ENCODE measurements around the gene MZT2B.
"Not testable (repeated sequence)": the region's sequence is repeated elsewhere in the genome, so short reads cannot be mapped to it uniquely, and the experiment has no call there.

MZT2B gene

DNA sequence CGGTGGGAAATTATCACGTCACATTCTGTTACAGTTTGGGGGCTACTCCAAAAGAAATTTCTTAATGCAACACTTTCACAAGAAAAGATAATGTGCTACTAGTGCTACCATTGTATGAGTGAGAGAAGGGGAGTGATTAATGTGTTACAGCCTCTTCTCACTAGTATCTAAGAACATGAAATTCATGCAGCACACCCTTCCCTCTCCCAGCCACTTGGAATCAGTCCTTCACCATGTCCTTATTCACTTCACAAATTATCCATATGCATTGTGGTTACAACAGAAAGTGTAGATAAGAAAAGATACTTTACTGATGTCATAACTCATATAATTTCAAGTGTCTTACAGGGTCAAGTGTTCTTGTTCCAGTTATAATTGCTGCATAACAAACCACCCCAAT is 37.1 kb downstream of the MZT2B start:
- DNase-seq (ENCODE audit: low spot score): not testable (repeated sequence)

- not testable (repeated sequence) for DNase-seq (ENCODE audit: low spot score)
Measured at GRCh38 chr2:130220505-130220904, 38.4 kb downstream of the MZT2B start.

GRCh38 chr2:130222523-130222922 is 40.5 kb downstream of the MZT2B start:
- DNase-seq (ENCODE audit: low spot score): not testable (repeated sequence)

GRCh38 chr2:130228005-130228404 is 45.9 kb downstream of the MZT2B start:
- DNase-seq (ENCODE audit: low spot score): not testable (repeated sequence)

- not testable (repeated sequence) for DNase-seq (ENCODE audit: low spot score)
Measured at GRCh38 chr2:130228467-130229160, 46.6 kb downstream of the MZT2B start.

DNA sequence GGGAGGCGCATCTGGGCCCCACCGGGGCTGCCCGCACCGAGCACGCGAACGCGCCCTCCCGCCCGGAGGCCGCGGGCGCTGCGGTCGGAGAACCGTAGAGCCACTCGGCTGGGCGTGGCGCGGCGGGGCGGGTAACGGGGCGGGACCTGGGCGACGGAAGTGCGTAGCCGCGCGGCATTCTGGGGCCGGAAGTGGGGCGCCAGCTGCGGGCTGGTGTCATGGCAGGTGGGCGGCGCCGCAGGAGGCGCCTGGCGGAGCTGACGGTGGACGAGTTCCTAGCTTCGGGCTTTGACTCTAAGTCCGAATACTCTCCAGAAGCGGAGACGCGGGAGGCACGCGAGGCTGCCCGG is 47.1 kb downstream of the MZT2B start:
- DNase-seq (ENCODE audit: low spot score): peak; percentile 9

DNA sequence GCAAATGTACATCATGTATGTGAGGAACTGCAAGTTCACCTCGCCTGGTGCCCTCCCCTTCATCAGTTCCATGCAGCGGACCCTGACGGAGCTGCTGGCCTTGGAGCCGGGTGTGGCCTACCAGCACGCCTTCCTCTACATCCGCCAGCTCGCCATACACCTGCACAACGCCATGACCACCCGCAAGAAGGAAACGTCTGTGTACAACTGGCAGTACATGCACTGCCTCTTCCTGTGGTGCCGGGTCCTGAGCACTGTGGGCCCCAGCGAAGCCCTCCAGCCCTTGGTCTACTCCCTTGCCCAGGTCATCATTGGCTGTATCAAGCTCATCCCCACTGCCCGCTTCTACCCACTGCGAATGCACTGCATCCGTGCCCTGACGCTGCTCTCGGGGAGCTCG is 48.3 kb downstream of the MZT2B start:
- not testable (repeated sequence) for DNase-seq (ENCODE audit: low spot score)

- not testable (repeated sequence) for DNase-seq (ENCODE audit: low spot score)
Measured at GRCh38 chr2:130230907-130231306, 48.8 kb downstream of the MZT2B start.

- no peak for DNase-seq (ENCODE audit: low spot score)
Measured at GRCh38 chr2:130231656-130232055, 49.6 kb downstream of the MZT2B start.

- DNase-seq (ENCODE audit: low spot score): not testable (repeated sequence)
Measured at GRCh38 chr2:130233066-130233465, 51.0 kb downstream of the MZT2B start.

DNA sequence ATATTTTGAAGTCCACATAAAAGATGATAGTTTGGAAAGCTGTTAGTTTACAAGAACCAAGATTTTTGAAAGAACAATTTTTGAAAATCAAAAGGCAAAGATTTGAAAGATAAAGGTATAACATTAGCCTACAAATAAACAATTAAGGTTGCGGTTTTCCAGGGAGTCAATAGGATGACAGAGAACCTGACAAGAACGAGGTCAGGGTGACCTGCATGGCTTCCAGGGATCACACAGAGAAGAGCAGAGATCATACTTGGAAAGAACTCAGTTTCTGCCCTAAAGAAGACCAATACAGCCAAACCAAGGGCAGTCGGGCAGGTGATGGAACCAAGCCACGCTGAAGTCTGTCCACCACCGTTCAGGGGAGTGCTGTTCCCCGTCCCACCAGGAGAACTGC is 57.5 kb downstream of the MZT2B start:
- DNase-seq (ENCODE audit: low spot score): not testable (repeated sequence)

Measured in CD4-positive, alpha-beta T cell treated with Interleukin-15 for 4 hours (primary cell).